NCI-H526 (cell line): ENCODE measurements around the gene NAGK.
"Not testable (repeated sequence)": the region's sequence is repeated elsewhere in the genome, so short reads cannot be mapped to it uniquely, and the experiment has no call there.

Source experiments
- DNase-seq, 2 experiments: peaks; one replicate each; lab custom pipeline; 2025; lab: John Stamatoyannopoulos, UW

Gene NAGK

DNA sequence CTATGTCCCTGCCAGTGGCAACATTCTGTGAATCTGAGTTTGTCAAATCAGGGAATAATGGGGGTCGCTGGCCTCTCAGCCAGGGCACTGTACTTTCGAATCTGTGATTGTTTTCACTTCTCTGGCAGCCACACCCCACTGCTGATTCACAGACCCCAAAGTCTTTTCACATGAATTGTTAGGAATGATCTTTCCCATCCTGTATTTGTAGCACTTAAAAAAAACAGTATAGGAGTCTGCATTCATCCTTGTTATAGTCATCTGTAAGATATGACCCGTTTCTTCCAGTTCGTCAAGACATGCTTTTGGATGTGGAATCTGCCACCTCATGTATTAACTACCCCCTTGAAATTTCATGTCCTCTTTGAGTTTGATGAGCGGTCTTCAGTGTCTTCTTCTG is 928 bp downstream of the NAGK start:
- no peak for DNase-seq

DNA sequence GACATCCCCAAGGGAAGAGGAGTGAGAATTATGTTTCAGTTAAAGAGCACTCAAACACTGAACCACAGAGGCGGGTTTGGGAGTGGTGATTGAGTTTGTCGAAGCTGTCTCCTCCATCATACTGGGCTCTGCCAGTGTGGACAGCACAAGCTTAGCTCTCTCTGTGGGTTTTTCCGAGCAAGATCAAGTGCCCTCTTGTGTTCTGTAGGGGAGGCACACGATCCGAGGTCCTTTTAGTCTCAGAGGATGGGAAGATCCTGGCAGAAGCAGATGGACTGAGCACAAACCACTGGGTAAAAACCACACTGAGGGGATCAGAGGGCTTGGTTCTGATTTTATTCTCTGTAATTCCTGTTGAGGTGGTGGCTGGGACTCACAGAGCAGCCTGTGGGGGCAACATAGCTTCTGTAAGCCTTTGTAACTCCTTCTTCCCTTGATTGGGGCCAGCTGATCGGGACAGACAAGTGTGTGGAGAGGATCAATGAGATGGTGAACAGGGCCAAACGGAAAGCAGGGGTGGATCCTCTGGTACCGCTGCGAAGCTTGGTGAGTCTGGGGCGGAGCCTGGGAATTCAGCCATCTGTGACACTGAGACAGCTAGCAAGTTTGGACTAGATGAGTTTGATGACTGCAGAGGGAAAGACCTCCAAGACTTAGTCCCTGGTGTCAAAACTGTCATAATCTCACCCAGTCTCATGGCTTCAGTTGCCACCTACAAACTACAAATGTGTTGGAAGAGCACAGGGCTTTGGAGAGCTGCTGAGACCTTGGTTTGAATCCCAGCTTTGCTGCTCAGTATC is 2.0 kb downstream of the NAGK start:
- DNase-seq: peak; percentile 1 to 43

DNA sequence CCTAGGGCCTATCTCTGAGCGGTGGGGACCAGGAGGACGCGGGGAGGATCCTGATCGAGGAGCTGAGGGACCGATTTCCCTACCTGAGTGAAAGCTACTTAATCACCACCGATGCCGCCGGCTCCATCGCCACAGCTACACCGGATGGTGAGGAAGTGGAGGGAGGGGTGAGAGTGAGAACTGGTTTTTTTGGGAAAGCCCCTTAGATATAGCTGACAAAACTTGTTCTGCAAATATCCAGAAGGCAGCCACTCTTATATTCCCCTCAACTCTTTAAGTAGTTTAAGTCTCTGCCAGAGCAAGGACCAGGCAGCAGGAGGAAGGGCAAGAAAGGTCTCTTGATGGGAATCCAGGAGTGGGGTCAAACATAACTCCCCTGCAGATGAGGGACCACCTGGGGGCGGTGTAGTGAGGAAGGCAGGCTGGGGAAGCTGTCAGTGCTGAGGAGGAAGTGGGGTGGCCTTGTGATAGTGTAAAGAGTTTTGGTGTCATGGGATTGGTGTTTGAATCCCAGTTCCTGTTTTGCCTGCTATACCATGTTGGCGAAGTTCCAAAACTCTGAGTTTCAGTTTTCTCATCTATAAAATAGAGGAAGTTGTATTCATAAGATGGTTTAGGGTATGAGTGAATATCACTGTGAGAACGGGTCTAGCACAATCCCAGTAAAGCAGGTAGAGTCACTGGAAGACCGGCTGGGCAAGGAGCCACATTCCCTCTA is 3.4 kb downstream of the NAGK start:
- DNase-seq: no peak

DNA sequence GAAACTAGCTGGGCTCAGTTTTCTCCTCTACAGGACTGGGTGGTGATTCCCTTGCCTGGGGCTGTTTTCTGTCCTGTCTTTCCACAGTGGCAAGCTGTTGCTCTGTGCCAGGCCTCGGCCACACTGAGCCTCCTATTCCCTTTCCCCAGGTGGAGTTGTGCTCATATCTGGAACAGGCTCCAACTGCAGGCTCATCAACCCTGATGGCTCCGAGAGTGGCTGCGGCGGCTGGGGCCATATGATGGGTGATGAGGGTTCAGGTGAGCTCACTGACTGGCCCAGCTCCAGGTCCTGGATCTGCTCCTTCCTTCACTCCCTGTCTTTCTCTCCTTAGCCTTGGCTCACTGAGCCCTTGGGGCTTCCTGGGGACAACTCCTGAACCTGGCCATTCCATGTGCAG is 4.0 kb downstream of the NAGK start:
- no peak for DNase-seq

DNA sequence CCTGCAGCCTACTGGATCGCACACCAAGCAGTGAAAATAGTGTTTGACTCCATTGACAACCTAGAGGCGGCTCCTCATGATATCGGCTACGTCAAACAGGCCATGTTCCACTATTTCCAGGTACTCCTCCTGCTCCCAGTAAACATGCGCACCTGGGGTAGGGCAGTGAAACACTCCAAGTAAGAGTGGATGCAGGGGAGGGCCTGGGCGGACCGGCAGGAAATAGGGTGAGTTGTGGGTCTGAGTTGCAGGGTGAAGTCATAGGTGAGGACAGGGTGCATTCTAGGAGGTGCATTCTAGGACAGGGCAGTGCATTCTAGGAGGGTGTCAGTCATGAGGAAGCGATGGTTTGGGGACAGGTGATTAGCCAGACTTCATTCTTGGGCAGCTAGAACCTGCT is 5.0 kb downstream of the NAGK start:
- no peak for DNase-seq

DNA sequence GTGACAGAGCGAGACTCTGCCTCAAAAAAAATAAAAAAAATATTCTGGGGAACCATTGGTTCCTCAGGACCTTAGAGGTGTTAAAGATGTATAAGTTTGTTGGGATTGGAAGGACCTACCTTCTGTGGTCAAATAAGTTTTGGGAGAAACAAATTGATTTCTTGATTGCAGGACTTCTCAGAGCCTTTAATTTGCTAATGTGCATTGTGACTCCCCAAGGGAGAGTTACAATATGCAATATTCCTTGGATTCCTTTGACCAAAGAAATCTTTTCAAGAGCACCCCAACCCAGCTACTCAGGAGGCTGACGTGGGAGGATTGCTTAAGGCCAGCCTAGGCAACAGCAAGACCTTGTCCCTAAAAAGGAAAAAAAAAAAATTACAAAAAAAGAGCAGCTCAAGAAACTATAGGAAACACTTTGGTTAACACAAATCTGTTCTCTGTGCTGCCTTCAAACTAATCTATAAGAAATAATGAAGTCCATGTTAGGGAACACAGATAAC is 6.5 kb downstream of the NAGK start:
- no peak for DNase-seq

DNA sequence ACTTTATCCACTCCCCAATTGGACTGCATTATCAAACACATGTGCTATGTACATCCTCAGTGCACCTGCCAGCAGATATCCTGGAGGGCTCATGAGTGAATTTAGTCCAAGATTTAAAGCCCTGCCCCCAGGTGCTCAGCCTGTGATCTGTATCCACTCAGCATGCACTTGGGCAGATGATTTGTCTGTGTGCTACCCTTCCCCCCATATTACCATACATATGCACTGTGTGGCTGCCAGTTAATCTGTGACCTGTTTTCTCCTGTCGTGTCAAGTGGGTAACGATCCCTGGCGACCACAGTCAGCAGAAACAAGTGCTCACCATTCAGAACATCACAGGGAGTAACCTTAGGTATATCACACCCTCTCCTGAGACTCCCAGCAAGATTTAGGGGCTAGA is 10.2 kb downstream of the NAGK start:
- DNase-seq: no peak

DNA sequence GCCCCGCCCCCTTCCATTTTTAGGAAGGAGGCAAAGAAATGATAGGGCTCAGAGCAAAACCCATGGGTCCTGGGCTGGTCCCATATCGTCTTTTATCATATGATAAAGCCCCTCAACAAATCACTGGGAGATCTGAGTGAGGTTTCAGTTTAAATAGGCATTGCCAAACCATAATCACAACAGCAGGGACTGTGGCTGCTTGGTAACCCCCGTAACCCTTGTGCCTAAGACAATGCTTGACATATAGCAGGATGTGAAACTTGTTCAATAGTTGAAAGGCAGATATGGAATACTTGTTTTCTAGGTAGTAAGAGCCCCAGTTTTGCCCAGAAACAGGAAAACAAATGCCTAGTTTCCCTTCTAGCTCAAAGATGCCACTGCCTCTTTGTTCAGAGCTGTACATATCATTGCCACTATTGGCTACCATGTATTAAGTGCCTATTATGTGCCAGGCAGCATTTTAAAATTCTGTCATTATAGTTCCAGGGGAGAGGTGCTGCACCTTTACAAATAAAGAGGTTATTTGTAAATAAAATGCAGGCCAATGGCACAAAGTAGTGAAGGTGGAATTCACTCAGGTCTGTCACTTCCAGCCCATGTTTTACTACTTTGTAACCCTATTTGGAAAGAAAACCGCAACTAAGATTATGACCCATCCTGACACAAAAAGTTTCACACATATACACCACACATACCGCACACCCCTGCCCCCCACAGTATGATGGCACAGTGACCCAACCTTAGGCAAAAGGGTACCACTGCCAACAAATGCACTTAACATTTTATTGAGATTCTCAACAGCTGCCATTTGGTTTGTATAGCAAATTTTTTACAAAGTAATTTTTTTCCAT is 14.2 kb downstream of the NAGK start:
- DNase-seq: no peak

DNA sequence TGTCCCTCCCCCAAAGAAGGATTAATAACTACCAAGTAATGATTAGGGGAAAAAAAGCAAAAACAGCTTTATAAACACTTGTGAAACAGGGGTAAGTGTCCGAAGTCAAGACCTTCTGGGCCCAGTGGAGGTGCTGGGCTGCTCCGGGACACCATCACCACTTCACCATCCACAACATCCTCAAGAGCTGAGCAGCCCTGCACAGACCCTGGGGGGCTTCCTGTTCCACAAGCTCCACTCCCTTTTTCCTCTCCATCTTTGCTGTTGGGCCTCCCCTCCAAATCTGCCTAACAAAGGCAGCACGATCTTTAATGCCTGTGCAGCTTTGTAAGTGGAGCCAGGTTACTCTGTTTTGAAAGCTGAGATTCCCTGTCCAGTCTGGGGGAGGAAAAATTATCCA is 14.8 kb downstream of the NAGK start:
- DNase-seq: not testable (repeated sequence)

DNA sequence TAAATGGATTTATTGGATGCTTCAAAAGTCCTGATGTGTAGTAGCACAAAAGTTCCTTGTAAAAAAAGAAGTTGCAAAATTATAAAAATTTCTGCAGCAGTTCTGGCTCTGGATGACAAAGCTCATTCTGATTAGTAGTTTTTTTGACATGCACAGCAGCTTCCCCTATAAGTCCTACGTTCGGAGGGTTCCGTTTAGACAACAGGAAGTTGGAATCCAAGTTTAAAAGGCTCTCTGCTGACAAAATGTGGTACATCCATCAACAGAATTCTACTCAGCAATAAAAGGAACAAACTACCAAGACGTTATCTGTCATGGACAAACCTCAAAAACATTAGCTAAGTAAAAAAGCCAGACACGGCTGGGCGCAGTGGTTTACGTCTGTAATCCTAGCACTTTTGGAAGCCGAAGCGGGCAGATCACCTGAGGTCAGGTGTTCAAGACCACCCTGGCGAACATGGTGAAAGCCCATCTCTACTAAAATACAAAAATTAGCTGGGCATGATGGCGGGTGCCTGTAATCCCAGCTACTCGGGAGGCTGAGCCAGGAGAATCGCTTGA is 15.4 kb downstream of the NAGK start:
- DNase-seq: not testable (repeated sequence)

DNA sequence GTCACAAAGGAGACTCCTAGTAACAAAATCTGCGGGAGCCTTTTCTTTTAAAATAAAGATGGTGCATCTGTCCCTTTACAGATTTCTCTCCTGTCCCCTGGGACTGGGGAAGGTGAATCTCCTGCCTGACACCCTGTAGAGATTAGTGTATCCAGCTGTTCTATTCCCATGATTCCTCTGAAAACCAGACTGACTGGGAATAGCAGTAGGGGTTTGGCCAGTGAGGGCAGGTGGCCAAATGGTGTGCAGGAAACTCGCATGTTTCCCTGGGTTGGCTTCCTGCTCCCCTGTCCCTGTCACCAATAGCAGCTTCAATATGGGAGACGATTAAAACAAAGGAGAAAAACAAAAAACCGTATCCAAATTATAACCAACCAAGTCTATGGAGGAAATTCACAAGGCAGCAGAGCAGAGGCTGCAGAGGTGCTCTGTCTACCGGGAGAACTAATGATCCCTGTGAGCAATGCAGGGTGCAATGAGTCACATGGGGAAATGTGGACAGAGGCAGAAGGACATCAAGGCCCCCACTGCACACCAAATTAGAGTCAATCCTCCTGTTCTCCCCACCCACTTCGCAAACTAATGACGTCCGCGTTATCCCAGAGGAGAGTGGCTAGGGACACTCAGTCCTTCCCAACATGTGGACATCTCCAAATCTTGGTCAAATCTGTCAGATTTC is 17.0 kb downstream of the NAGK start:
- DNase-seq: not testable (repeated sequence)

DNA sequence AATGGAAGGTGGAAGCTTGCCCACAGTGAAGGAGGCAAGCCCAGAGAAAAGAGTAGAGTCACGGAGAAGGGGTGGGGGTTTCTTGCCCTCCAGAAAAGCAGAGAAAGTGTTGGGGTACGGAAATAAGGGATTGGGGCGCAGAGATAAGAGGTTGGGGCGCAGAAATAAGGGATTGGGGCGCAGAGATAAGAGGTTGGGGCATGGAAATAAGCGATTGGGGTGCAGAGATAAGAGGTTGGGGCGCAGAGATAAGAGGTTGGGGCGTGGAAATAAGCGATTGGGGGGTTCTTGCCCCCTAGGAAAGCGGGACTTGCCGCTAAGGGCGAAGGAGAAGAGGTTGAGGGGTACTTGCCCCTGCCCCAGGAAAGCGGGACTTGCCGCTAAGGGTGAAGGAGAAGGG is 21.0 kb downstream of the NAGK start:
- DNase-seq: not testable (repeated sequence)

DNA sequence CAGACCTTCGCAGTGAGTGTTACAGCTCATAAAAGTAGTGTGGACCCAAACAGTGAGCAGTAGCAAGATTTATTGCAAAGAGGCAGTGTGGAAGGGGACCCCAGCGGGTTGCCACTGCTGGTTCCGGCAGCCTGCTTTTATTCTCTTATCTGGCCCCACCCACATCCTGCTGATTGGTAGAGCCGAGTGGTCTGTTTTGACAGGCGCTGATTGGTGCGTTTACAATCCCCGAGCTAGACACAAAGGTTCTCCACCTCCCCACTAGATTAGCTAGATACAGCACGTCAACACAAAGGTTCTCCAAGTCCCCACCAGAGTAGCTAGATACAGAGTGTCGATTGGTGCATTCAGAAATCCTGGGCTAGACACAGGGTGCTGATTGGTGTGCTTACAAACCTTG is 23.4 kb downstream of the NAGK start:
- not testable (repeated sequence) for DNase-seq

DNA sequence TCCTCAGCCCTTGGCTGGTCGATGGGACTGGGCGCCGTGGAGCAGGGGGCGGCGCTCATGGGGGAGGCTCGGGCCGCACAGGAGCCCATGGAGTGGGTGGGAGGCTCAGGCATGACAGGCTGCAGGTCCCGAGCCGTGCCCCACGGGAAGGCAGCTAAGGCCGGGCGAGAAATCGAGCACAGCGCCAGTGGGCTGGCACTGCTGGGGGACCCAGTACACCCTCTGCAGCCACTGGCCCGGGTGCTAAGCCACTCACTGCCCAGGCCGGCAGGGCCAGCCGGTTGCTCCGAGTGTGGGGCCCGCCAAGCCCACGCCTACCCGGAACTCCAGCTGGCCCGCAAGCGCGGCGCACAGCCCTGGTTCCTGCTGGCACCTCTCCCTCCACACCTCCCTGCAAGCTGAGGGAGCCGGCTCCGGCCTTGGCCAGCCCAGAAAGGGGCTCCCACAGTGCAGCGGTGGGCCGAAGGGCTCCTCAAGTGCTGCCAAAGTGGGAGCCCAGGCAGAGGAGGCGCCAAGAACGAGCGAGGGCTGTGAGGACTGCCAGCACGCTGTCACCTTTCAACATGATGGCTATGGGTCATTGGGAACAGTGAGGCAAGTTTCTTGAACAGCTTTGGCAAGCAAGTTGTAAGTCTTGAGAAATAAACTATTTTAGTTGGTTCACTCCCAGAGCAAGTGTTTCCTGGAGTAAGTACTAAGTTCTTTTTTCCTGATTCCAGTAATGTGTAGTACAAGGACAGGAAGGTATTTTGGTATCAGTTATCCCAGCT is 24.2 kb downstream of the NAGK start:
- DNase-seq: not testable (repeated sequence)

DNA sequence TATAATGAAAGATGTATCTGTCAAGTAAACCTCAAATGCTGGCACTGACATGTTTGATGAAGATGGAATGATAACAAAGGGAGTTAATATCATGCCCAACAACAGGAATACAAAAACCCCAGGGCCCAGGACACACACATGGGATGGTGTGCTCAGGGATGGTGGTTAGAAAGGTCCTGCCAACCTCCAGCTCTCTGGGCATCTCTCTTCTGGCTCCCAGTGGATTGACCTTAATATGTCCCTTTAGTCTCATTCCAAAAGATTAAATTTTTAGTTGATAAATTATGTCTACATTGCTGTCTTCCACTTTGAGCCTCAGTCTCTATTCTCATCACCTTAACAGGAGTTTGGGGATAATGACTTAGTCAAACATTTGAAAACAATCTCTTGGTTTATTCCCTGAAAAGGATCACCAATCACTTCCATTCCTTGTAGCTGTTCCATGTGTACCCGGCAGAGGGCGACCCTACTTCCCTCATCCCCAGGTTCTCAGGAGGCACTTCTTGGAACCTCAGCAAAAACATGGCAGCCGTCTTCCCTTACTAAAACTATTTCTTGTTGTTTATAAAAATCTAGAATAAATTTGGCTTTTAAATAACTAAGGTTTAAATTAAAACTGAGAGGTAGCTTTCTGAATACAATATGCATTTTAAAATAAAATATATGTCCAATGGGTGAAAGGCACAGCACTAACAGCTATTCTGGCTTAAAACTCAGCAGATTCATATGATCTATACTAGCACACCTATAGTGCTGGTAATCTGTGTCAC is 31.9 kb downstream of the NAGK start:
- DNase-seq: peak in 1 of 2 experiments; percentile 65

DNA sequence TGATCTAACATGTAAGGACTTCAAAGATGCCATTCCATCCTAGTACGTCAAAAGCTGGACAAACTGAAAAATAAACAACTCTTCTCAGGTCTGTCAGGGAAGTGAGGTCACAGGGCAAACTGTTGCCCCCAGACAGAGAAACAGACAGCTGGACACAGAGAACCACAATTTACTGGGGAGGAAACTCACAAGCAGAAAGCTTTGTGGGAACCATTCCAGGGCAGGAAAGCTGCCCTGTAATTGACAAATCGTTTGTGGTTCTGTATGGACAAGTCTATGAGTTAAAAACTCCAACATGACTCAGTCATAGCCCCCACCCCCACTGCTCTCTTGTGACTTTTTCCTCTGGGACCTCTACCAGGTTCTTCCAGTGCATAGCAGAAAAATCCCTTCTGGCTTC is 33.2 kb downstream of the NAGK start:
- no peak for DNase-seq

DNA sequence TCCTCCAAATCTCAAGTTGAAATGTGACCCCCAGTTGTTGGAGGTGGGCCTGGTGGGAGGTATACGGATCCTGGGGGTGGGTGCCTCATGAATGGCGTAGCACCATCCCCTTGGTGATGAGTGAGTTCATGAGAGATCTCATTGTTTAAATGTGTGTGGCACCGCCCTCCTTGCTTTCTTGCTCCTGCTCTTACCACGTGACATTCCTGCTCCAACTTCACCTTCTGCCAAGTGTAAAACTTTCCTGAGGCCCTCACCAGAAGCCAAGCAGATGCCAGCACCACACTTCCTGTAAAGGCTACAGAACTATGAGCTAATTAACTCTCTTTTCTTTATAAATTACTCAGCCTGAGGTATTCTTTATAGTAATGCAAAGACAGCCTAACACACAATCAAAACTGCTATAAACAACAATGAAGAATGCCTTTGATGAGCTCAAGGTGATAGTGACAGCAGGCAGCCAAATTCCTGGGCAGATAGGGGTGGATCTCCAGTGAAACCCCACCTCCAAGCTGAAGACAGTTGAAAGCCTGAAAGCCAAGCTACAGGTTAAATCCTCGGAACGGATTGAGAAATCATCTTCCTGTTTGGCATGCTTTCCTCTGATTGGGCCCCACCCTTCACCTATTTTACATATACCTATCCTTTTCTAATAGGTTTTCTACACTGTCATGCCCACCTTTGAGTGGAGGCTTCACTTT is 34.7 kb downstream of the NAGK start:
- no peak for DNase-seq

DNA sequence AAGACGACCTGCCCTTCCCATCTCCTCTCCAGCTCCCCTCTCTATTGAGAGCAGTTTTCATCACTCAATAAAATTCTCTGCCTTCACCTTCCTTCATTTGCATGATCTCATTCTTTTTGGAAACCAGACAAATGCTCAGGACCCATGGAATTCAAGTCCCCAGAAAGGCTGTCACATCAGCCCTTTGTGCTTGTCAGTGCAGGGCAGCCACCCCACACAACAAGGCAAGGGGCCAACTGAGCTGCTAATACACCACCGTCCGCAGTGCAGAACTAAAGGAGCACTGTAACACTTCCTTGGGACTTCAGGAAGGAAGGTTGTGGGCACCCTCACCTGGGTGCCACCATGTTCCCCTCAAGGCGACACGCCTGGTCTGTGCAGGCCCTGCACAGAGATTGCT is 35.4 kb downstream of the NAGK start:
- no peak for DNase-seq

DNA sequence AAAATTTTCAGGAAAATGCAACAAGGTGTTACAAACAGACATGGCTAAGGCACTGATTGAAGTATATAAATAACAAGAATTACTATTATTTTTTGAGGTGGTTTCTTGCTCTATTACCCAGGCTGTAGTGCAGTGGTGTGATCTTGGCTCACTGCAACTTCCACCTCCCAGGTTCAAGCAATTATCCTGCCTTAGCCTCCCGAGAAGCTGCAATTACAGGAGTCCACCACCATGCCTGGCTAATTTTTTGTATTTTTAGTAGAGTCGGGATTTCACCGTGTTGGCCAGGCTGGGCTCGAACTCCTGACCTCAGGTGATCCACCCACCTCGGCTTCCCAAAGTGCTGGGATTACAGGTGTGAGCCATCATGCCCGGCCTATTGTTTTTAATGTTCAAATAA is 38.0 kb downstream of the NAGK start:
- DNase-seq: not testable (repeated sequence)
